ENCODE results near the gene SIRPA.

Gene SIRPA

GRCh38 chr20:1890469-1891262 is 4.5 kb upstream of the SIRPA start:
- Histone ChIP-seq H3K36me3 (no peaks in the 10 kb centered on the region), H3K27ac (peak overlapping the region; percentile 47), H3K4me3 (ENCODE audit: low read depth, low read length) (no peak overlapping the region), H3K27me3 (ENCODE audit: insufficient read depth, low read depth, severe bottlenecking) (no peaks in the 10 kb centered on the region), H3K9me3 (ENCODE audit: severe bottlenecking) (no peaks in the 10 kb centered on the region)
- no peak for DNase-seq
- TF ChIP-seq CTCF (IDR thresholded peaks at IDR 0.05; ENCODE audit: low read depth, low read length), result no peak

- TF ChIP-seq CTCF (IDR thresholded peaks at IDR 0.05; ENCODE audit: low read depth, low read length), result 0 out of 2 replicates have a peak, but pooled peaks have one; percentile 4
- DNase-seq, result no peak
Observed at GRCh38 chr20:1891263-1892118, 3.7 kb upstream of the SIRPA start.

GRCh38 chr20:1892119-1892385 is 3.2 kb upstream of the SIRPA start:
- no peak overlapping the region for H3K4me3 ChIP-seq (ENCODE audit: low read depth, low read length)
- DNase-seq, result peak; percentile 72
- peak overlapping the region; percentile 47 for H3K27ac ChIP-seq
- H3K9me3 ChIP-seq (ENCODE audit: severe bottlenecking), result no peaks in the 10 kb centered on the region
- no peaks in the 10 kb centered on the region for H3K36me3 ChIP-seq
- H3K27me3 ChIP-seq (ENCODE audit: insufficient read depth, low read depth, severe bottlenecking), result no peaks in the 10 kb centered on the region
- no peak for TF ChIP-seq CTCF (IDR thresholded peaks at IDR 0.05; ENCODE audit: low read depth, low read length)

More at GRCh38 chr20:1891263-1892118, 3.7 kb upstream of the SIRPA start:
- no peaks in the 10 kb centered on the region for H3K27me3 ChIP-seq (ENCODE audit: insufficient read depth, low read depth, severe bottlenecking)
- H3K36me3 ChIP-seq, result no peaks in the 10 kb centered on the region
- no peak overlapping the region for H3K4me3 ChIP-seq (ENCODE audit: low read depth, low read length)
- no peaks in the 10 kb centered on the region for H3K9me3 ChIP-seq (ENCODE audit: severe bottlenecking)
- peak overlapping the region; percentile 47 for H3K27ac ChIP-seq

- no peaks in the 10 kb centered on the region for H3K36me3 ChIP-seq
- no peak for TF ChIP-seq CTCF (IDR thresholded peaks at IDR 0.05; ENCODE audit: low read depth, low read length)
- H3K9me3 ChIP-seq (ENCODE audit: severe bottlenecking), result no peaks in the 10 kb centered on the region
- DNase-seq, result no peak
- no peaks in the 10 kb centered on the region for H3K27me3 ChIP-seq (ENCODE audit: insufficient read depth, low read depth, severe bottlenecking)
- H3K4me3 ChIP-seq (ENCODE audit: low read depth, low read length), result peak overlapping the region; percentile 64
- H3K27ac ChIP-seq, result peak overlapping the region; percentile 80
Observed at GRCh38 chr20:1893721-1894470, 1.3 kb upstream of the SIRPA start.

- Histone ChIP-seq H3K27ac (peak overlapping the region; percentile 80), H3K9me3 (ENCODE audit: severe bottlenecking) (no peaks in the 10 kb centered on the region), H3K4me3 (ENCODE audit: low read depth, low read length) (peak overlapping the region; percentile 64), H3K27me3 (ENCODE audit: insufficient read depth, low read depth, severe bottlenecking) (no peaks in the 10 kb centered on the region), H3K36me3 (no peaks in the 10 kb centered on the region)
- peak; percentile 60 for DNase-seq
- TF ChIP-seq CTCF (IDR thresholded peaks at IDR 0.05; ENCODE audit: low read depth, low read length), result no peak
Observed at GRCh38 chr20:1894471-1894950, 696 bp upstream of the SIRPA start.
